HG02798 (cell line): ENCODE data around the gene RACGAP1.
"Not testable (repeated sequence)": the region's sequence is repeated elsewhere in the genome, so short reads cannot be mapped to it uniquely, and the experiment has no call there.

Source experiments
- ATAC-seq: cut with Tn5 transposase; IDR thresholded peaks from one replicate; pipeline ENCODE4 v1.9.1; 2021; ENCODE audit warnings: mild to moderate bottlenecking; ENCODE audit not compliant: unreplicated experiment, poor library complexity

Gene RACGAP1

DNA sequence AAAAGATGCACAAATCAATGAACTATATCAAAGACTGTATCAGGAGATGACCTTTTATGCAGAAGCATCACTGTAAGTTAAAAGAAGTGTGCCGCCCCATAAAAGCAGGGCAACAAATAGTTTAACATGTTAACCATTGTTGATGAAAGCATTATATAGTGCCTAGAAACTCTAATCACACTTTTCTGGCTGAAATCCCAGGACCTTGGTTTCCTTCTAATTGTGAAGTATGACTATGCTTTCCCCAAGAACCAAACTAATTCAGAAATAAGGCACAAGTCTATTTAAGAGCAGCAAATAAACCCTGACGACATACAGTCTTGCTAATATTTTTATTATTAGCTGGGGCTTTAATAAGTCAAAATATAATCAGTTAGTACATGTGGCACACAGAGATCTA lies 21.7 kb downstream of the RACGAP1 start:
- ATAC-seq: no peak

DNA sequence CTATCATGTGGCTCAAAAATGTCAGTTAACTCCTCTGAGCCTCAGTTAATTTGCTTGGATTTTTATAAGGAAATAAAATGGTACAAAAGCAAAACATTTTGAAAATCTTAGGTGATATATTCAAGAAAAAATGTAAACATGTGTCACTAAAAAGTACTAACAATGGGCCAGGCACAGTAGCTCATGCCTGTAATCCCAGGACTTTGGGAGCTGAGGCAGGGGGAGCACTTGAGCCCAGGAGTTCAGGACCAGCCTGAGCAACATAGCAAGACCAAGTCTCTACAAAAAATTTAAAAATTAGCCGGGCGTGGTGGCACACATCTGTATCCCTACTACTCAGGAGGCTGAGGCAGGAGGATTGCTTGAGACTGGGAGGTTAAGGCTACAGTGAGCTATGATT lies 26.8 kb downstream of the RACGAP1 start:
- no peak for ATAC-seq

DNA sequence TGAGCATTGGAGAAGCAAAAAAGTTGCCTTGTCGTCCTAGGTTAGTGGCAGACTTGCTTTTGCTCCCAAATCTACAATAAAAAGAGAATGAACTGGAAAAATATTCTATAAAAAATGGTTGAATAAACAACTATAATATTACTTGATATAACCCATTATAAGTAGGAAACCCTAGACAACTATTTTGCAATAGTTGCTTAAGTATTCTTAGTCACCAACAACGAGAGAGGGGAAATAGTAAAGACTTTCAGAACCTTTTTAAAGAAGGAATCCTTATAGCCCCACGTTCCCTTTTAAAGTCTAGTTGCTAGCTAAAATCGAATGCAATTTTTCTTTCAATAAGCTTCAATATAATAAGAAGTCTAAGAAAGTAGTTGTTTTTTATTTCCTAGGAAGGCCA lies 35.0 kb downstream of the RACGAP1 start:
- ATAC-seq: no peak

DNA sequence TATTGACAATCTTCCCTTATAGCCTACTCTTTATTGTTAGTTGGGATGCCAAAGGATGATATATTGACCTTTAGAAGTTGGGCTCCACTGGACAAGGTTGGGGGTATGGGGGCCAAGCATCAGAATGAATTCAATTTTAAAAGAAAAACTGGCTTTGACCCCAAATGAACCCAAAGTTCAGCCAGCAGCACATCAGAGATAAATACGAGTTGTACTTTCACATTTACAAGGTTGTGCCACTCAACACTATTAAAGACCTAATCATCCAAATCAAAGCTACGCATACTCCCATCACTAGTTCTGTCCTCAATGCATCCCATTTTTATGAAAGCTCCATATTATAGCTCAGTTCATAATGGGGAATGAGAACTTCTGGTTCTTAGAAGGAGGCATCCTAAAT lies 35.9 kb downstream of the RACGAP1 start:
- not testable (repeated sequence) for ATAC-seq

DNA sequence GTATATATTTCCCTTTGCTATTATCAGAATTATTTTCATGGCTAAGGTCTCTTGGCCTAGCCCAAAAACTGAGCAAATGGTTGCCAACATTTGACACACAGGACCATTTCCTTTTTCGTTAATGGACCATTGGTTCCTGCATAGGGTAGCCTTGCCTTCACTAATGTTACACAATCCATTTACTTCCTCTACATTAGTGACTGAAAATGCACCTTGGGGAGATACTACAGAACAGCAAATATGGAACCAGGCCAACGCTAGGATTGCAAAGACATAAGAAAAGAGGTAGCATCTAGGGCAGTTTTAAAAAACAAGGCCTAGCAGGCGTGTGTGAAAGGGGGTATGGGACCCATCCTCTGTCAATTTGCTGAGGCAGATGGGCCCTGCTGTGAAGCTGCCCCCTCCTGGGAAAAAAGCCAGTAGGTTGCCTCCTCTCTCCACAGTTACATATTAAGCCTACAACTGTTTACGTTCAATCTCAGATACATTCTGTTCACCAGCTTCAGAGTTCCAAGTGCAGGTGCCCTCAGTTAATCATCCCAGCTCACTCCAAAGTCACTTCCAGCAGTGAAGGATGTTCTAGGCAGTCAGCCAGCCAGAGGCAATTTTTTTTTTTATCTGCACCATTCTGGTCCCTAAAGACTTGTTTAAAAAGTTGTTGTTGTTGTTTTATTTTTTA lies 37.5 kb downstream of the RACGAP1 start:
- no peak for ATAC-seq

DNA sequence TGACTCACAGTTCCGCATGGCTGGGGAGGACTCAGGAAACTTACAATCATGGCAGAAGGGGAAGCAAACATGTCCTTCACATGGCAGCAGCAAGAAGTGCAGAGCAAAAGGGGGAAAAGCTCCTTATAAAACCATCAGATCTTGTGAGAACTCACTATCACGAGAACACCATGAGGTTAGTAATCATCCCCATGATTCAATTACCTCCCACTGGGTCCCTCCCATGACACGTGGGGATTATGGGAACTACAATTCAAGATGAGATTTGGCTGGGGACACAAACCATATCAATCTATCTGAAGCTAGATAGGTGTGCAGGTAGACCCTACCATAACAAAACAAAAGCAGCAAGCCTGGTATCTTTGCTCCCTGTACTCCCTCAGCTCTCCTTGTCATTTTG lies 38.8 kb downstream of the RACGAP1 start:
- not testable (repeated sequence) for ATAC-seq

DNA sequence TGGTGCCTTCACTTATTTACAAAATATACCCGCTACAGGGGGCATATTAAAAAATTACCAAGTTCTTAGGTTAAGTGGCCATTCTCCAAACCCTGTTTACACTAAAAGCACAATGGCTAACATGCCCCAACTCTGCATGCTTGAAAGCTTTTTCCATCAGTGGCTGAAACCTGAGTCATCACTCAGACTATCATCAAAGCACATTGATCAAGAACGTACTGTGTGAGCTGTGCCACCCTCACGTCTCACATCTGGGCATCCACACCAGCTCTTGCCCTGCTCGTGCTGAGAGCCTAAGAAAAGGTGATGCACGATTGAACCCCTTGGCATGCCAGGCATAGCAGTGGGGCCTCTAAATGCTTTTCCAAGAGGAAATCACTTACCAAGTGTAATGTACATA lies 39.3 kb downstream of the RACGAP1 start:
- ATAC-seq: no peak

DNA sequence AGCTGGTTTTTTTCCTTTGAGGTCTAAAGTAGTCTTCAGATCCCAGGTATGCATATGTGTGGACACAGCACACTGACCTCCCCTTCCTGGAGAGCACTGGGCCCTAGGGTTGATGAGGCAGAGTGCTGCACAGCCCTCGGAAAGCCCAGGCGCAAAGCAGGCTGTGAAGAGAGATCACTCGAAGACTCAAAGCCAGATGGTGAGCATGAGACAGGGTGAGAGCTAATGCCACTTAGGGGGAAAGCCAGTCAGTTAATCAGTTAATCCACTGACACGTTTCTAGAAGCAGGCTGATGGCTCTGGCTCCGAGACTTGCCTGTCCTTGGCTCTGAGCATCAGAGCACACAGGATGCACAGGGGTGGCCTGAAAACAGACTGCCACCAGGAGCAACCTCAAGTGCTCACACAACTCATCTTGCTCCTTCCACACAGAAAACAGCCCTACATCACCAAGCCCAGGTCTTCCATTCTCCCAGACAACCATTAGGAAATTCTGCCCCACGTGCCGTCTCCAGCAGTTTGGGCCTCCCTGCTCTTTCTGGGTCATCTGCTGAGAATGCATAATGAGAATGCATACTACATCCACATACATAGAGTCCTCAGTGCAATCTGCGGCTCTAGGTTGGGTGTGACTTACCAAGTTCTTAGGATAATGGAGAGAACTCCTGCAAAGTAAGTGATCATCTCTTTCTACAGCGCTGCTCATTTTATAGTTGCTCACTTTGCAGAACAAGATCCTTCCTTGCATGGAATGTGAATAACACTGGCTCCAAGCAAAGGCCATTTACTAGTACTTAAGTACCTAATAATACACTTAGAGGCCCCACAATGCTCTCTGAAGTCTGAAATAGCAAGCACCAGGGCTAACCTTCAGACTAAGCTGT lies 40.6 kb downstream of the RACGAP1 start:
- ATAC-seq: no peak

DNA sequence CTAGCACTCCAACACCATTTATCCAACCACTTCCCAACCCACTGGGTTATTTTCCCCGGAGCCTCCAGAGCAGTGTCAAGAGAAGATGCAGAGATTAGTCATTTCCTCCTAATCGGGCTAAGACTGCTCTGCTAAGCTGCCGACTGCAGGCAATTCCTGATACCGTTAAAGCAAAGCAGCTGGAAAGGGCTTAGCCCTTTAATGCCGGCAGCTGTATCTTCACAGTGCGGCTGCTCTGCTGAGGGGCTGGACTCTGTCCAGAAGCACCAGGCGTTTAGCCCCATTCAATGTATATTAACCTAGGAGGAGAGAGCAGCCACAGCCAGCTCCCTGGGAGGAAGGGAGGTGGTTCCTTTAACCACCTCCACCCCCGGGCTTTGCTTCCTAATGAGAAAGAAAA lies 41.4 kb downstream of the RACGAP1 start:
- no peak for ATAC-seq

DNA sequence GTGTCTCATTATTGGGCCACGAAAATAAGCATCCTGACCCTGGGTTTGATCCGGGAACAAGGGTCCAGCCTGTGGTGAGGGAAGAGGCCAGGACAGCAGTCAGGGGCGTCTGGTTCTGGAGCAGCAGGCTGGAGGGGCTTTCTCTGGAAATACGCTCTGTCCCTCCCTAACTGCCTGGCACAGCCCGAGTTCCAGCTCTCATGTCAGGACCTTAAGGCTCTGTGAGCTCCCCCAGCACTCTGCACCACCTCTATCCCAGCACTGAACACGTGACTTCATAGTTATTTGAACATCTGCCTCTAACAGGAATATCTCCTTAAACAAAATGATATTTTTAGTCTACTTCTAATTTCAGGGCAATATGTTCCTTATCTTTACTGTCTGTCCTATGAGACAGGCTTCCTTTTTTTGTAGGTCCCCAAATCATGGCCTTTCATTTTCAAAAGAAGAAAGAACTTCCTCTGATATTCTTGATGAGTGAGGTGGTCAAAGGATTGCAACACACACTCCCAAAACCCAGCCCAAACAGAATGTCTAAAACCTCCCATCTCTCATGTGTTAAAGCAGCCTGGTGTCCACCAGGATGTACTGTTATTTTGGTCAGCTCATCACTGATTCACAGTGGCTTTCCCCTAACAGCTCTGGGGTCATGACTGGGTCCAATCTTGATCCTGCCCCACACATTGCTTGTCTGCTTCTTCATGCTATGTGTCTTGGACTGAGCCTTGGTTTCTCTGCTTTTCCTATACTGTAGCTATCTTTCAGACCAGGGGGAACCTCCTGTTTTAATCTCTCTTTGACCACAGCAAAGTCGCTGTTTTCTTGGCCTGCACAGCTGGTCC lies 42.8 kb downstream of the RACGAP1 start:
- ATAC-seq: no peak

DNA sequence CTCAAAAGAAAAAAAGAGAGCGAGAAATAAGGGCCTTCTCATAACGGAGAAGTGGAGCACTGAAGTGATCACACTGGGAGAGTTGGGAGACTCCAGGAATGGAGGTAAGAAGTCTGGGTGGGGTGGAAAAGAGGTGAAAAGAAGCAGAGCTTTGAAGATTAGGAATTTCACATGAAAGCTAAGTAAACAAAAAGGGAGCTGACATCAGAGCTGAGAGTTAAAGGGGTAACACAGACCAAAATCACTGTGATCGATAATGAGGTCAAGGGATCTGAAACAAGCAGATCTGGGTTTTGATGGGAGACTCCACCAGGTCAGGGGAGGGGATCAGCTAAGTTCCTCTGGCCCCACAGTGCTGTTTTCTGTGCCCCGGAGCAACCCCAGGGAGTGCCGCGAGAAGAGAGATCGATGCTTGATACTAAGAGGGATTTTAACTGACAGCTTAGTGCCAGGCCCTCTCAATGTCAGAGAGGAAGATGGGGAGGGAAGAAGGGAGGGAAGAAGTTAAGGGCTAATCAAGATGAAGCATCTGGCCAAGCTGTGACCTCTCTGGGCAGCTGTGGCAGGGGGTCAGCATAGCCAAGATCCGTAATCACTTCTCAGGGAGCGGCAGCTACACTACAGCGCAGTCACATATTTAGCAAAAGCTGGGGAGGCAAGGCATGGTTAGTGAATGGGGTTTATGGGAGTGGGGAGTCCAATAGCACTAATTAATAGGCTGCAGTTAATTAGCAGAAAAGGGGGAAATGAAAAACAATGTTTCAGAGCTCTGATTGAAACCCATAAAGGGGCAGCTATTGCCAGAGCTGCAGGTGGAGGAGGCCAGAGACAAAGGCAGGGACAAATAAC lies 44.6 kb downstream of the RACGAP1 start:
- no peak for ATAC-seq

DNA sequence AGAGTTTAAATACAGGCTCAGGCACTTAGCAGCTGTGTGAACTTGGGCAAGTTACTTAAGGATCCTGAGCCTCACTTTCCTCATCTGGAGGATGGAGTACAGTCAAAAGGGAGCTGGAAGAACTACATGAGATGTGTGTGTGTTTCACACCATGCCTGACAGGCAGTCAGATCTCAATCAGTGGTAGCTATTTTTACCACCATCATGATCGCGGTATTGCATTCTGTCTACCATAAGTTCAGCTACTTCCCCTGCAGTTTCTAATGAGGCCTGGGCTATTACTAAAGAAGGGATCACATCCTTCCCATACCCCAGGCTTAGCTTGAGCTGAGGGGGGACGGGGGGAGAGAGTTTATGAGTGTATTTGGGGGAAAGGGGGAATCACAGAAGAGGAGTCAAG lies 45.5 kb downstream of the RACGAP1 start:
- no peak for ATAC-seq

DNA sequence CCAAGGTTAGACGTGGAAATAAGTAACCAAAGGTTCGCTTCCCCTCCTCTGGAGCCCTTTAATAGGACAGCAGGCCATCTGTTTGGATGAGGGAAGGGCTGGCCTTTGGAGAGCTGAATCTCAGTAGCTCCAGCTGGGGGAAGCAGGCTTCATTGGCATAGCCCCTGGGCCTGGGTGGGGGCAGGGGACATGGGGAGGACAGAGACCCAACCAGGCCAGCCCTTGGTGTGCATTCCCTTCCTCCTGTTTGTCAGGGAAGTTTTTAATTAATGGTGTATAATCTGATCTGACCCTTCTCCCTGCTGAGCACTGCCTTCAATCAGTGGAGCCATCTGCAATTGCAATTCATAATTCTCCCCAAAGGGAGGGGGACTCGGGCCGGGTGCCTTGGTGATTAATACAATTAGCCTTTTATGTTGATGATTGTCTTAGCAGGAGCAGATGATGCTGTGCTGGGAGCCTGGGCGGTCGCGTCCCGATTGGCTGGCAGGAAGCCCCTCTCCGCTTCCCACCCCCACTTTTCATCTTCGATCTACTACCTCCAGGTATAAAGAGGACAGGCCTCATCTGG lies 46.2 kb downstream of the RACGAP1 start:
- ATAC-seq: no peak

DNA sequence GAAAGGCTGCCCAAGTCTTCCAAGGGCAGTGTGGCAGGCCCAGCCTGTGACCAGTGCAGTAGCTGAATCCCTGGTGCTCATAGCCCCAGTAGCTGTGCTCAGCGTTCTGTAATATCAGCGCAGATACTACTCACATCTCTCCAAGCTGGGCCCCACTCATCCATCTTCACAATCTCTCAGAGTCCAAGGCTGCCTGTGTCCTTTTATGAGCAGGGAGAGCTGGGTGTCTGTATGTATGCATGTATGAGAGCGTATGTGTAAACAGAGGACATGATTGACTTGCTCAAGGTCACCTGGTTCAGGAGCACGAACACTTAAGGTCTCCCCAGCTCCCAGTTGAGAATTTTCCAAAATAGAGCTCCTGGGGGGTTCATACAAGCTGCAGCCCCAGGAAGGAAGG lies 47.2 kb downstream of the RACGAP1 start:
- ATAC-seq: no peak

DNA sequence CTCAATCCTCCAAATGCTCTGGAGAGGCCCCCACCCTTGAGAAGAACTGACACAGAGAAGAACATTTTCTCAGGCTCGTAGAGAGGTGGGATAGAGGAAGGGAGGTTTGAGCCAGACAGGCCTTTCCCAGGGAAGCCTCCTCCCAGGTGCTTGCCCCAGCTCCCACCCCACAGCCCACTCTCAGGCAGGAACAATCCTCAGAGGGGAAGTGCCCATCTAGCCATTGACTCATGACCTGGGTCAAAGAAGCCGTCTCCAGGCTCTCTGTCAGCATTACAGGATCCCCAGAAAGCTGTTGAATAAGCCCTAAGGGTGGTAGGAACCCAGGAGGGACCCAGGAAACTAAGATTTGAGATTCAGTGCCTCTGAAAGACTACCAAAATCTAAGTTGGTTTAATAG lies 48.7 kb downstream of the RACGAP1 start:
- no peak for ATAC-seq

DNA sequence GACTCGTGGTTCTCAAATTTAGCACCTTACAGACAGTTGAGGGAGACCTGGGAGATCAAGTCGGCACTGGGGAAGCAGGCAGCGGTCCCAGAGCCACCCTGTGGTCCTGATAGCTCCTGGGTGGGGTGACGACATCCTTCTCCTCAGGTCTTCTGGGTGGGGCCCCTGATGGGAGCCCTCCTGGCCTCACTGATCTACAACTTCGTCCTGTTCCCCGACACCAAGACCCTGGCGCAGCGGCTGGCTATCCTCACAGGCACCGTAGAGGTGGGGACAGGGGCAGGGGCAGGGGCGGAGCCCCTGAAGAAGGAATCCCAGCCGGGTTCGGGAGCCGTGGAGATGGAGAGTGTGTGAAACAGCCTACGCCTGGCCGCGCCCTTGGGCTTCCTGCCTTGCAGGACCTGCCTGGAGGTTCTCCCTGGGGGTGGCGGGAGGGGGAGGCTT lies 50.0 kb downstream of the RACGAP1 start:
- no peak for ATAC-seq

DNA sequence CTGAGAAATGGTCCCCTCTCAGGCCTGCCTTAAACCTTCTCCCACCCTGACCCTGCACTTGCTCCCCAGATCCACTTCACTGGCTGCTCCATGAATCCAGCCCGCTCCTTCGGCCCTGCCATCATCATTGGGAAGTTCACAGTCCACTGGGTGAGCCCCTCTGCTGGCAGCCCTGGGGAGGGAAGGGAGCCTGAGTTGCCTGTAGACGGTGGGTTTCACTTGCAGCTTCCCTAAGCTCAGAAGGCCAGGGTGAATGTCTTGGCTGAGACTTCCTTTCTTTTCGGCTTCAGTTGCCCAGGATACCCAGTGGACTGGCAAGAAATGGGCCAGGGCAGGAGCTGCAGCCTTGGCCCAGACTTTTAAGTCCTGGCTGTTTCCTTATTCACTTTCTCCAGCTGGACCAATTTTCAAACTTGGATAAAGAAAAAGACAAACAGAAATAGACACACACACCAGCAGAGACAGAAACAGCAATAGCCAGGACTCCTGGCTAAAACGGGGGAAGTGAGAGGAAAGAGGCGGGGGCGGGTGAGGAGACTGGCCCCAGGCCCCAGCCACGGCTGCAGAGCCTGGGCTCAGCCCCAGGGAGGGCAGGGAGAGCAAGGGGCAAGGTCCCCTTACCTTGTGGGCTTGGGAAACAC lies 50.5 kb downstream of the RACGAP1 start:
- no peak for ATAC-seq

DNA sequence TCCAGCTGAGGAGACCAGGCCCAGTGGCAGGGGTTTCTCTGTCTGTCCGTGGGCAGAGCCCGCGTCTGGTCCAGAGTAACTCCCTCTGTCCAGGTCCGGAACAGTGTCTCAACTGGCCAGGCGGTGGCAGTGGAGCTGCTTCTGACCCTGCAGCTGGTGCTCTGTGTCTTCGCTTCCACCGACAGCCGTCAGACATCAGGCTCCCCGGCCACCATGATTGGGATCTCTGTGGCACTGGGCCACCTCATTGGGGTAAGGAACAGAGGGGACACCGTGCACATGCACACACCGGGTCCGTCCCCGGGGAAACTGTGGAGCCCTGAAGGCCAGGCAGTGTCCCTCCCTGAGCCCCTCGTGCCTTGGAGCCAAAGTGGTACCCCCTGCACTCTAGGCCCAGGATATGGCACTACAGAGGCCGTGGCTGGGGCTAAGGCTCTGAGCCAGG lies 51.0 kb downstream of the RACGAP1 start:
- no peak for ATAC-seq

DNA sequence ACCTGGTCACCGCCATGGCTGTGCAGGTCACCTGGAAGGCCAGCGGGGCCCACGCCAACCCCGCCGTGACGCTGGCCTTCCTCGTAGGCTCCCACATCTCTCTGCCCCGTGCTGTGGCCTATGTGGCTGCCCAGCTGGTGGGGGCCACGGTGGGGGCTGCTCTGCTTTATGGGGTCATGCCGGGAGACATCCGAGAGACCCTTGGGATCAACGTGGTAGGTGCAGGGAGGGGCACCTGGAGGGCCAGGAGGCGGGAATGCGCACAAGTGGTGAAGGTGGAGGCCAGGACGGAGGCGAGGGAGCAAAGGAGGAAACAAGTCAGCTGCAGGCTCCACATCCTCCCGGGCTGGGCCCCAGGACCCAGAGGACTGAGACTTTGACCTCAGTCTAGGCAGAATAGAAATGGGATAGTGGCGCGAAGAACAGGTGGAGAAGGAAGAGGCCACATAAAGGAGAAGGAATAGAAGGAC lies 51.9 kb downstream of the RACGAP1 start:
- no peak for ATAC-seq
